Measurements from ENCODE around the gene MTNR1B.

Gene MTNR1B
- total RNA-seq: 0 reads per million in 4 experiments

GRCh38 chr11:92969634-92970347, at the start of gene MTNR1B:
TSS of gene MTNR1B (plus strand) at chr11:92969651. CDS start at chr11:92969726, 75 bp downstream.
- no peak for DNase-seq

GRCh38 chr11:92920331-92920730, 49.1 kb upstream of the MTNR1B start:
- no peak for DNase-seq

GRCh38 chr11:92922731-92923130, 46.7 kb upstream of the MTNR1B start:
- DNase-seq: no peak

- DNase-seq: no peak
Measured at GRCh38 chr11:92929246-92929645, 40.2 kb upstream of the MTNR1B start.

- DNase-seq: no peak
Measured at GRCh38 chr11:92929653-92930052, 39.8 kb upstream of the MTNR1B start.

GRCh38 chr11:92931746-92932422, 37.6 kb upstream of the MTNR1B start:
- DNase-seq: no peak

- no peak for DNase-seq
Measured at GRCh38 chr11:92939305-92939704, 30.1 kb upstream of the MTNR1B start.

- no peak for DNase-seq
Measured at GRCh38 chr11:92941676-92942571, 27.5 kb upstream of the MTNR1B start.

- DNase-seq: no peak
Measured at GRCh38 chr11:92946707-92947106, 22.7 kb upstream of the MTNR1B start.

- no peak for DNase-seq
Measured at GRCh38 chr11:92948116-92948515, 21.3 kb upstream of the MTNR1B start.

GRCh38 chr11:92954003-92954402, 15.4 kb upstream of the MTNR1B start:
- no peak for DNase-seq

- no peak for DNase-seq
Measured at GRCh38 chr11:92955860-92956259, 13.6 kb upstream of the MTNR1B start.

GRCh38 chr11:92960886-92961285, 8.6 kb upstream of the MTNR1B start:
- DNase-seq: no peak

GRCh38 chr11:92962446-92962845, 7.0 kb upstream of the MTNR1B start:
- DNase-seq: no peak

GRCh38 chr11:92964471-92964870, 5.0 kb upstream of the MTNR1B start:
- no peak for DNase-seq

GRCh38 chr11:92965196-92965595, 4.3 kb upstream of the MTNR1B start:
- no peak for DNase-seq

- no peak for DNase-seq
Measured at GRCh38 chr11:92967178-92967577, 2.3 kb upstream of the MTNR1B start.

GRCh38 chr11:92967867-92968266, 1.6 kb upstream of the MTNR1B start:
- no peak for DNase-seq

GRCh38 chr11:92969293-92969633, 188 bp upstream of the MTNR1B start:
- no peak for DNase-seq

GRCh38 chr11:92972248-92972647, 2.8 kb downstream of the MTNR1B start:
- DNase-seq: no peak

- DNase-seq: no peak
Measured at GRCh38 chr11:92975285-92975684, 5.8 kb downstream of the MTNR1B start.

GRCh38 chr11:92976681-92977080, 7.2 kb downstream of the MTNR1B start:
- DNase-seq: no peak

GRCh38 chr11:92977401-92977800, 8.0 kb downstream of the MTNR1B start:
- no peak for DNase-seq

Measured in effector CD8-positive, alpha-beta T cell (primary cell).